Measurements from ENCODE around the gene ALK. TPM values are rescaled to one million over a fixed set of nuclear protein-coding genes. Genes with fewer than 3 reads are reported as not detected.

ALK gene
- total RNA-seq, 2 donors from 2014 or later = not detected

DNA sequence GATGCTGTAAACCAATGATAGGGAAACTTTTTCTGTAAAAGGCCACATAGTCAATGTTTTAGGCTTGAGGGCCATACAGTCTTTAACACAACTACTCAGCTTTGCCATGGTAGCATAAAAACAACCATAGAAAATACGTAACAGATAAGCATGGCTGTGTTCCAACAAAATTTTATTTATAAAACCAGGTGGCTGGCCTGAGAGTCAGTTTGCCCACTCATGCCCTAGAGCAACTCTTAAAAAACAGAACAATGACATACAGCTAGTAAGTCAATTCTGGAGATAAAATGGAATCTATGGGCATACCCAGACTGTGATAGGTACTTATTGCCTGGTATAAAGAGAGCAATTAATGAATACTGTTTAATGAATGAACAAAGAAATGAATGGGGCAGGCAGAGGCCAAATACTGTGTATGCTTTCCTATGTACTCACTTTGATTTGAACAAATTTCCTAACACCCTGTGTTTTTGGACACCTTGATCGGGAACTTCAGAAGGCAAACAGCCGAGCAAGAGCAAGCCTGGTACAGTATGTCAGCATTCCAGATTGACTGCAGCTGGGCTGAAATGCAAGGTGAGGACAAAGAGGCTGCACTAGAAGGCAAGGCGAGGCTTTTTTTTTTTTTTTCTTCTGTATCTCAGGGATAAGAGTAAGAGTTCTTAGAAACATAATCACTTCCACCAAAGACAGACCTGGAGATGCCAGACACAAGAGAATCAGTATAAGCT is 490.8 kb downstream of the ALK start:
- H3K4me1 Mint-ChIP-seq = no peaks in the 10 kb centered on the region
- no peaks in the 10 kb centered on the region for H3K36me3 Mint-ChIP-seq (ENCODE audit: low read depth)
- H3K4me3 Mint-ChIP-seq = no peak overlapping the region
- H3K9me3 ChIP-seq (ENCODE audit: control insufficient read depth, low read length, poor library complexity, severe bottlenecking) = no peaks in the 10 kb centered on the region
- no peak overlapping the region for H3K27ac Mint-ChIP-seq
- DNase-seq (no peak), ATAC-seq (no peak)
- peaks cover 30% of the 10 kb centered on the region for H3K27me3 Mint-ChIP-seq

DNA sequence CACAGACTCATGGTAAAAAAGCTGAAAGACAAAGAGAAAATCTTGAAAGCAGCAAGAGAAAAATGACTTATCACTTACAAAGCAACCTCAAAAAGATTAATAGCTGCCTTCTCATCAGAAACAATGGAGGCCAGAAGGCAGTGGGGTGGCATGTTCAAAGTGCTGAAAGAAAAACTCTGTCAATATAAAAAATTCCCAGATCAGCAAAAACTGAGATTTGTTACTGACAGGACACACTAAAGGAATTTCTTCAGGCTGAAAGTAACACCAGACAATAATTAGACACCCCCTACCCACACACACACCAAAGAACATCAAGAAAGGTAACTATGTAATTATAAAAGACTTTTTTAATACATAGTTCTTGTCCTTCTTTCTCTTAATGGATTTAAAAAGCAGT is 495.0 kb downstream of the ALK start:
- no peak for ATAC-seq
- no peak for DNase-seq
- H3K4me1 Mint-ChIP-seq = no peaks in the 10 kb centered on the region

DNA sequence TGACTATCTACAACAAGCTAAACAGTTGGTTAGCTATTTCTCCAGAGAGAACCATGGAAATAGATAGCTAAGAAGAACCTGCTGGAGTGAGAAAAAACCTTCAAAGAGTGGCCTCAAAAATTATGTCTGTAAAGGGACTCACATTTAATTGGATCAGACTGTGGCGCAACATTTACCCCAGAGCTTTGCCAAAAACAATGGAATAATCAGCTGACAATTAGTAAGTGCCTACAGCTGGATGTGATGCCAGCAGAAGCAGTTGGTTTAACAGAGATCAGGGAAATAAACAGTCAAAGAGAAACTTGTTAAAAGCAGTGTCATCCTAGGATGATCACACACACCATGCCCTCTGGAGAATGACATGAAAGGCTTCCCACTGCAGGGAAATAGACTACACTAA is 495.5 kb downstream of the ALK start:
- DNase-seq = no peak
- Mint-ChIP-seq H3K27ac (no peak overlapping the region), H3K4me1 (no peaks in the 10 kb centered on the region), H3K27me3 (peaks cover 32% of the 10 kb centered on the region), H3K36me3 (ENCODE audit: low read depth) (no peaks in the 10 kb centered on the region), H3K4me3 (no peak overlapping the region)
- no peaks in the 10 kb centered on the region for H3K9me3 ChIP-seq (ENCODE audit: control insufficient read depth, low read length, poor library complexity, severe bottlenecking)
- ATAC-seq = no peak

More for the DNA sequence above, 495.0 kb downstream of the ALK start:
- H3K27me3 Mint-ChIP-seq = peaks cover 32% of the 10 kb centered on the region
- no peak overlapping the region for H3K27ac Mint-ChIP-seq
- no peaks in the 10 kb centered on the region for H3K9me3 ChIP-seq (ENCODE audit: control insufficient read depth, low read length, poor library complexity, severe bottlenecking)
- no peak overlapping the region for H3K4me3 Mint-ChIP-seq
- H3K36me3 Mint-ChIP-seq (ENCODE audit: low read depth) = no peaks in the 10 kb centered on the region

DNA sequence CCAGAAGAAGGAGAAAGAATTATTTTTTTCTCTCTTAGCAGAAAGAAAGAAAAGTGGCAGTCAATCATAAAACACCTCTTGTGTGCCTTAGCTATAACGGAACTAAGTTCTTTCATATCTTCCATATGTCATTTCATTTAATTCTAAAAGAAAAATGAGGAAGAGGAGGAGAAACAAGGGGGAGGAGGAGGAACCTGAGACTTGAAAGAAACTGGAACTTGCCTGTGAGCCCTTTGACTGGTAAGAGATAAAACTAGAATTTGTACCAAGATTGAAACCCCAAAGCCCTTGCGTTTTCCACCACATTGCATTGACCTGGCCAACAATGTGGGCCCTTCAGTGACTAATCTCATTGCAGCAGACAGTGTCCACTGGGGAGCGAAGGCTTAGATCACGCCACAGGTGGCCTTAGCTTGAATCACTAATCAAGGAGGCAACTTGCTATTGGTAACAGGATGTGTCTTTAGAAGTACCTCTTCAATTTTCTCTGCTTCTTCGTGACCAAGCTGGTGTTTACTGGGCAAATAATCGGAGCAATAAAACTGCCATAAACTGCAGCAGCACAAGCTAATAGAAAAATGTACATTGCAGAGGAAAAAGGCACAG is 498.2 kb downstream of the ALK start:
- H3K27me3 Mint-ChIP-seq = peaks cover 38% of the 10 kb centered on the region
- no peak for ATAC-seq
- H3K9me3 ChIP-seq (ENCODE audit: control insufficient read depth, low read length, poor library complexity, severe bottlenecking) = no peaks in the 10 kb centered on the region
- no peaks in the 10 kb centered on the region for H3K4me1 Mint-ChIP-seq
- no peak overlapping the region for H3K27ac Mint-ChIP-seq
- no peak overlapping the region for H3K4me3 Mint-ChIP-seq
- H3K36me3 Mint-ChIP-seq (ENCODE audit: low read depth) = no peaks in the 10 kb centered on the region
- DNase-seq = no peak

DNA sequence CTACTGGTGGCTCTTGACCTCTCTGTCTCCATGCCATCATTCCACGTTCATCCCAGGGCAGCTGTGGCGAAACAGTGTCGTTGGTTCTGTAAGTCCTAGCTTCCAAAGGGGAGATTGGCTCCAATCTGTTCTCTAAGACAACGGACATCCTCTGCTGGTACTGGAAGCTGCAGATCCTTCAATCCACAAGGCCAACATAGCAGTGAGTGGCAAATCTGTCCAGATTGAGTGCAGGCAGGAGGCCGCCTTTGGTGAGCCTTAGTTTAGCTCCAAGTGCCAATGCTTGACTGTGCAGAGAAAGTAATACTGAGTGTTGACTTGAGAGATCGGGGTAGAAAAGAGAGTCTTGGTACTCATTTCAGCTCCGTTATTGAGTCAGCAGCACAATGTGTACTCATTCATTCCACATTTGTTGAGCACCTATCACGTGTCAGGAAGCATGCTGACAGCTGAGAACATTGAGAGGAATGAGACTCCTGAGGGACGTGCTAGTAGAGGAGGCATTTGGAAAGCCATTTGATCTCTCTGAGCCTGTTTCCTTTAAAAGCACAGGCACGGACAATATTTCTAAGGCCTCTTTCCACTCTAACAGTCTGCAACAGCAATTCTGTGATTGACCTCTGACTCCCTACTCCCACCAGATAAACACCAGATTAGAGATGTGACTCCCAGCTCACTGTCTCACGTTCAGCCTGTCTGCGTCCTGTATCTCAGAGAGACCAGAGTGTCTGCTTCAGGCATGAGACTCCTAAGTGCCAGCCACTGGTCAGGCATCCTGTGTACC is 500.2 kb downstream of the ALK start:
- H3K27ac Mint-ChIP-seq = no peak overlapping the region
- H3K9me3 ChIP-seq (ENCODE audit: control insufficient read depth, low read length, poor library complexity, severe bottlenecking) = no peaks in the 10 kb centered on the region
- H3K4me3 Mint-ChIP-seq = no peak overlapping the region
- DNase-seq = no peak
- no peaks in the 10 kb centered on the region for H3K36me3 Mint-ChIP-seq (ENCODE audit: low read depth)
- H3K4me1 Mint-ChIP-seq = no peaks in the 10 kb centered on the region
- ATAC-seq = no peak
- H3K27me3 Mint-ChIP-seq = peaks cover 46% of the 10 kb centered on the region

DNA sequence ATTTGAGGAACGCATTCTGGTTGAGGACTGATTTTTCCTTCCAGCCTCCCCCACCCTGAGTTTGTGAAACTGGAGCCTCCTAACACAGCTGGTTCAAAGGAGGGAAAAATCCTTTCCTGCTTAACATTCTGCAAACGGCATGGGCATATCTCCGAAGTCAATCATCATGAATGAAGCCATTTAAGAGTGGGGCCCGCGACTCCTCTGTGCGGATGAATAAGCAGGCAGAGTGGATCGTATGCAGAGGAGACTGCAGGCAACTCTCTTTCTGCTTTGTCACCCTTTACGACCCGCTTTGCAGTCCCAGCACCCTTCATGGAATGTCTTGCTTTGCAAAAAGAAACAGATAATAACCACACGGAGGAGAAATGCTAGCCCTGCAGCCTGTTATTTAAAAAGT is 500.9 kb downstream of the ALK start:
- no peak for DNase-seq
- no peaks in the 10 kb centered on the region for H3K4me1 Mint-ChIP-seq
- no peak overlapping the region for H3K4me3 Mint-ChIP-seq
- no peaks in the 10 kb centered on the region for H3K36me3 Mint-ChIP-seq (ENCODE audit: low read depth)
- H3K9me3 ChIP-seq (ENCODE audit: control insufficient read depth, low read length, poor library complexity, severe bottlenecking) = no peaks in the 10 kb centered on the region
- peaks cover 46% of the 10 kb centered on the region for H3K27me3 Mint-ChIP-seq
- no peak overlapping the region for H3K27ac Mint-ChIP-seq
- no peak for ATAC-seq

DNA sequence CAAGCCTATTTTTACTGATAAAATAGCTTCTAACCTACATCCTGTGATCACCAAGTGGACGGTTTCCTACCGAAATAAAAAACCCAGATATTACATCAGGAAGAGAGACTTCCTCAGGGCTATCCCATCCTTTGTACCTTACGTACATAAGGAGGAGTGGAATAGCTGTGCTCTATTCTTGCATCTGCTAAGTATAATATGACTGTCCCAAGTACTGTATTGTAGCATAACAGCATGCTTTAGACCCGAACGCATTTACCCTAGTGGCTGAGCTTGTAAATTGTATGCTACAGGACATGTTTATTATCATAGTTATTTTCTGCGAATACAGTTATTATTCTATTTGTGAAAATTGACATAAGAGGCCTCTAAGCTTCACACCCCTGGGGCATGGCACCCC is 503.8 kb downstream of the ALK start:
- peaks cover 26% of the 10 kb centered on the region for H3K27me3 Mint-ChIP-seq
- H3K4me1 Mint-ChIP-seq = no peaks in the 10 kb centered on the region
- ATAC-seq = no peak
- H3K36me3 Mint-ChIP-seq (ENCODE audit: low read depth) = no peaks in the 10 kb centered on the region
- DNase-seq = no peak
- no peak overlapping the region for H3K4me3 Mint-ChIP-seq
- H3K9me3 ChIP-seq (ENCODE audit: control insufficient read depth, low read length, poor library complexity, severe bottlenecking) = no peaks in the 10 kb centered on the region
- no peak overlapping the region for H3K27ac Mint-ChIP-seq

DNA sequence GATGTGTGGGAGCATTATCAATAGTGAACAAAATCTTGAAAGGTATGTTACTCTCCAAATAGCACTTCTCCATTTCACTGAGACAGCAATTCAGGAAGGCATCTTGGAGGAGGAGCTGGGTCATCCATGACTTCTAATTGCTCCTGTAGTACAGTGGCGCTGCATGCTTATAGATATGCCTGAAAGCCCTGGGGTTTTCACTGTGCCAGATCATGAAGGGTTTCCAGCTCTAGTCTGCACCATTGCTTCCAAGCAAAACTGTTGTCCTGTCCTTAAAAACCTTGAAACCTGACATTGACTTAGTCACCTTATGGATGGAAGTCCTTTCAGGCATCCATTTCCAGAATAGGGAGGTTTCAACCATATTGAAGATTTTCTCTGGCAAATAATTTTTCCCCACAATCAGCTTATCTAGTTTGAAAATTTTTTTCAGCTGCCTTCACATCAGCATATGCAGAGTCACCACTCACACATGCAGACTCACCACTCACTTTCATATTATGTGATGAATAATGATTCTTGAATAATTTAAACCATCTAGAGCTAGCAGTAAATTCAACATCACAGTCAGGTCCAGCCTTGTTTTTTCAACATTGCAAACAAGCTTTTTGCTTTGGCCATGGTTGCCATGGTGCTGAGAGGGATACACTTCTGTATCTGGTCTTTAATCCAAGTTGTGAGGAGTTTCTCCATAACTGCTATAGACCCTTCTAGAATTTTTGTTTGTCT is 509.0 kb downstream of the ALK start:
- H3K9me3 ChIP-seq (ENCODE audit: control insufficient read depth, low read length, poor library complexity, severe bottlenecking) = no peaks in the 10 kb centered on the region
- Mint-ChIP-seq H3K27ac (no peak overlapping the region), H3K4me3 (no peak overlapping the region), H3K4me1 (no peaks in the 10 kb centered on the region), H3K27me3 (peaks cover 28% of the 10 kb centered on the region), H3K36me3 (ENCODE audit: low read depth) (no peaks in the 10 kb centered on the region)
- DNase-seq = no peak
- no peak for ATAC-seq

DNA sequence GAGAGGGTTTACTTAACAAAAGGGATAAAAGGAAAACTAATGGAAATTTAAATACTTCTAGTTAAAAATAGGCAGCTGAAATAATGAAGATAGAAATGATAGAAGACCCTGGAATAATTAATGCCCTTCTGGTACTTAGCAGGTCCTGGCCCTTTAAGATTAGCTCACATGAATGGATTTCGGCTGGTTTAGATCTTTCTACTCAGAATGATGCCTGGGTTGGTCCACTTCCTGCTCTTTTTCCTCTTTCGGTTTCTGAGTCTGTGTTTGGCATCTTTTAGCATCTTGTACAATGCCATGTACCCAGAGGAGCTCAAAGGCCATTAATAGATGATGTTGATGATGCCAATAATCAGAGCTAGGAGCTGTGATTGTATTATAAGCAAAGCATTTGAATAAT is 515.7 kb downstream of the ALK start:
- Mint-ChIP-seq H3K36me3 (ENCODE audit: low read depth) (no peaks in the 10 kb centered on the region), H3K4me3 (no peak overlapping the region), H3K27me3 (peaks cover 35% of the 10 kb centered on the region), H3K4me1 (peaks cover 5% of the 10 kb centered on the region), H3K27ac (no peak overlapping the region)
- DNase-seq (no peak), ATAC-seq (no peak)
- H3K9me3 ChIP-seq (ENCODE audit: control insufficient read depth, low read length, poor library complexity, severe bottlenecking) = no peaks in the 10 kb centered on the region

DNA sequence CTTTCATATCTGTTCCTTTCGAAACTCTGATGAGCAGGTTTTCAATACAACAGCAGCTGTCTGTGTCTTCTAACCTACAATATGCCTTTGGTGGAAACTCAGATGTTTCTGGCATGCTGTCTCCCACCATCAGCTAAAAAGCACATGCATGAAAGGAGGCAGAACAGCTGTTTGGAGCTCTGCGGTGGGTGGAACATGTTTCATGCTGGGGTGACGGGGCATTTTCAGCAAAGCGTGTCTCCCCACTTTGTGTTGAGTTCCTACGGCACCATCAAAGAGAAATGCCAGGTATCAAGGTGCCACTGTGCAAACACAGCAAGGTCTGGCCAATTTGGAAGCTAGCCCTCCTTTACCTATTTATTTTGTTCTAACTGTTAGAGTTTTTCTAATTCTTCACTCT is 516.1 kb downstream of the ALK start:
- no peak for DNase-seq
- ATAC-seq = no peak
- Mint-ChIP-seq H3K27me3 (peaks cover 35% of the 10 kb centered on the region), H3K36me3 (ENCODE audit: low read depth) (no peaks in the 10 kb centered on the region), H3K4me1 (peaks cover 5% of the 10 kb centered on the region), H3K4me3 (no peak overlapping the region), H3K27ac (no peak overlapping the region)
- no peaks in the 10 kb centered on the region for H3K9me3 ChIP-seq (ENCODE audit: control insufficient read depth, low read length, poor library complexity, severe bottlenecking)

DNA sequence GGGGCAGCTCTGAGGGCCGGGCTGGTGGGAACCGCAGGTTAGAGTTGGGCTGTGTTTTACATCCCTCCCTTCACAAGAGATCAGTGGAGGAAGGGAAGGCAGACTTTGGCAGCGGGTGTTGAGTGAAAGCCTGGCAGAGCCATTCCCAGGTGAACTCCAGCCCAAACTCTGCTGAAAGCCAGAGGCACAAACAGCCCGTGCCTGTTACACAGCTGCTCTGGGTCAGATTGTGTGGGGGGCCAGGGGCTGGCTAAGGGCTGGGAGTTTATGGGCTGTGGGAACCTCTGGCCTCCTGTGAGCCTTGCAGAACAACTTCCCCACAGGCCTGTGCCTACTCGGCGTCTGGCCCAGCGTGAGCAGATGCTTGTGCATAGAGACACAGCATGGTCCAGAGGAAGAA is 519.4 kb downstream of the ALK start:
- no peaks in the 10 kb centered on the region for H3K36me3 Mint-ChIP-seq (ENCODE audit: low read depth)
- ATAC-seq (no peak), DNase-seq (no peak)
- no peak overlapping the region for H3K4me3 Mint-ChIP-seq
- peaks cover 32% of the 10 kb centered on the region for H3K27me3 Mint-ChIP-seq
- H3K9me3 ChIP-seq (ENCODE audit: control insufficient read depth, low read length, poor library complexity, severe bottlenecking) = no peaks in the 10 kb centered on the region
- H3K27ac Mint-ChIP-seq = no peak overlapping the region
- H3K4me1 Mint-ChIP-seq = peaks cover 5% of the 10 kb centered on the region

DNA sequence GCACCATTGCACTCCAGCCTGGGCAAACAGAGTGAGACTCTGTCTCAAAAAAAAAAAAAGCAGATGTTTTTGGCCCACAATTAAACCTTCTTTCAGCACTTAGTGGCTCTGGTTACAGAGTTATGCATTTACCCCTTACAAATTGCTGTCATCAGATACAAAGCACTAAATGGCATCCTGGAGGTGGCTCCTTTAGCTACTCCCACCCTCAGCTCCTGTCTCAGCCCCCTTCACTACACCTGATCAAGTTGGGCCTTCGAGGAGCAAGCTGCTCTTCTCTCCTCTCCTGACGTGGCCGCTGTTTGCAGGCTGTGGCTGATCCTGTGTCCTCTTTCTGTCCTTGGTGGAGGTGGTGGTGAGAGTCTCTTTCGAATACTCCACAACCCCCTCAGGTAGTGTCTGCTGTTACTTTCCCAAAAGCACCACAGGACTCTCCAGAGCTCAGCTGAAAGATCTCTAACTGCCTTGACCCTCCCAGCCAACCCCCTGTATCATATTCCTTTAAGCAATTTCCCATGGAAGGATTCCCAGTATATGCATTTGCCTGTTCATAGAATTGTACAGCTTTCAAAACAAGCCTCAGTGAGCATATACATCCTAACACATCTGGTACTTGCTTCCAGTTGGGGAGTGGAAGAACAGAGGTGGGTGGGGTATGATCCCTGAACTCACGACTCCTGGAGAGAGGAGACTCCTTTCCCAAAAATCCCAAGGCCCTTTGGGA is 520.3 kb downstream of the ALK start:
- Mint-ChIP-seq H3K27me3 (peaks cover 36% of the 10 kb centered on the region), H3K27ac (no peak overlapping the region), H3K4me1 (peaks cover 5% of the 10 kb centered on the region), H3K4me3 (no peak overlapping the region), H3K36me3 (ENCODE audit: low read depth) (no peaks in the 10 kb centered on the region)
- no peak for ATAC-seq
- no peaks in the 10 kb centered on the region for H3K9me3 ChIP-seq (ENCODE audit: control insufficient read depth, low read length, poor library complexity, severe bottlenecking)
- DNase-seq = no peak

All from T-helper 17 cell (primary cell).